NOMO-1 treated with dmso at 0.1 percent for 144 hours (cell line): ENCODE measurements around the gene POP4.
"Not testable (repeated sequence)": the region's sequence is repeated elsewhere in the genome, so short reads cannot be mapped to it uniquely, and the experiment has no call there.

Experiments used
- DNase-seq: peaks from one replicate; lab custom pipeline; 2025; ENCODE audit not compliant: unreplicated experiment; lab: John Stamatoyannopoulos, UW

Gene POP4

GRCh38 chr19:29610574-29611271, 4.6 kb downstream of the POP4 start:
- DNase-seq: peak; percentile 48

GRCh38 chr19:29612121-29612520, 6.0 kb downstream of the POP4 start:
- no peak for DNase-seq

GRCh38 chr19:29612801-29613595, 6.9 kb downstream of the POP4 start:
- DNase-seq: no peak

- DNase-seq: no peak
Measured at GRCh38 chr19:29614046-29614445, 8.0 kb downstream of the POP4 start.

- no peak for DNase-seq
Measured at GRCh38 chr19:29614780-29615179, 8.7 kb downstream of the POP4 start.

- no peak for DNase-seq
Measured at GRCh38 chr19:29615891-29616425, 9.9 kb downstream of the POP4 start.

- no peak for DNase-seq
Measured at GRCh38 chr19:29616541-29616940, 10.5 kb downstream of the POP4 start.

- no peak for DNase-seq
Measured at GRCh38 chr19:29617366-29618266, 11.5 kb downstream of the POP4 start.

- no peak for DNase-seq
Measured at GRCh38 chr19:29618434-29618833, 12.4 kb downstream of the POP4 start.

GRCh38 chr19:29618871-29619270, 12.8 kb downstream of the POP4 start:
- no peak for DNase-seq

- DNase-seq: no peak
Measured at GRCh38 chr19:29620931-29621351, 14.9 kb downstream of the POP4 start.

- no peak for DNase-seq
Measured at GRCh38 chr19:29622166-29623070, 16.3 kb downstream of the POP4 start.

GRCh38 chr19:29623726-29624488, 17.8 kb downstream of the POP4 start:
- no peak for DNase-seq

GRCh38 chr19:29624489-29625185, 18.6 kb downstream of the POP4 start:
- DNase-seq: no peak

GRCh38 chr19:29625186-29625651, 19.1 kb downstream of the POP4 start:
- DNase-seq: no peak

GRCh38 chr19:29626386-29626785, 20.3 kb downstream of the POP4 start:
- no peak for DNase-seq

- DNase-seq: not testable (repeated sequence)
Measured at GRCh38 chr19:29626832-29627231, 20.7 kb downstream of the POP4 start.

- DNase-seq: no peak
Measured at GRCh38 chr19:29628661-29629385, 22.7 kb downstream of the POP4 start.
